IMR-90 (cell line): ENCODE data around the gene PRAMEF17. TPM values are rescaled to one million over a fixed set of nuclear protein-coding genes. Genes with fewer than 3 reads are reported as not detected.
"Not testable (repeated sequence)": the region's sequence is repeated elsewhere in the genome, so short reads cannot be mapped to it uniquely, and the experiment has no call there.

Source experiments
- ATAC-seq: fragments of 200-7000 bp; cut with Tn5 transposase; 2 replicates; pipeline ENCODE4 v1.9.1; 2020; ENCODE audit warnings: low read depth, mild to moderate bottlenecking, moderate library complexity
- BruUV-seq: library from RNA; stranded (reverse); fragments of 400-500 nt; replicated peaks from 2 replicates; lab custom pipeline; 2021; lab: Mats Ljungman, UMichigan
- CTCF ChIA-PET: fragments of 300-600 bp; formaldehyde crosslinking; extraction: SDS; loops from one replicate; lab custom pipeline; 2021; ENCODE audit warnings: antibody characterized with exemption; lab: Yijun Ruan, JAX
- POLR2A ChIA-PET: fragments of 300-600 bp; sonication (Branson Sonifier 250); formaldehyde crosslinking; loops from one replicate; lab custom pipeline; 2022; ENCODE audit warnings: antibody characterized with exemption; ENCODE audit not compliant: unreplicated experiment; lab: Charles Lee
- DNase-seq: peaks from one replicate; pipeline ENCODE4 v3.0.0; 2013
- H2AFZ ChIP-seq: replicated peaks from 2 replicates; pipeline ENCODE3; 2013; ENCODE audit warnings: low read length, mild to moderate bottlenecking; ENCODE audit not compliant: poor library complexity
- H2AK5ac ChIP-seq: 2 replicates; pipeline ENCODE4 v1.6.1; 2013; ENCODE audit warnings: low read depth, low read length, inconsistent platforms
- H2AK9ac ChIP-seq: replicated peaks from 2 replicates; pipeline ENCODE3; 2013; ENCODE audit warnings: mild to moderate bottlenecking, low read depth, low read length, moderate library complexity; ENCODE audit not compliant: poor library complexity
- H2BK120ac ChIP-seq: 2 replicates; pipeline ENCODE4 v1.6.1; 2013; ENCODE audit warnings: low read depth, low read length, inconsistent platforms
- H2BK15ac ChIP-seq: 3 replicates; pipeline ENCODE4 v1.6.1; 2013; ENCODE audit warnings: low read depth, low read length, inconsistent platforms
- H2BK20ac ChIP-seq: 2 replicates; pipeline ENCODE4 v1.6.1; 2013; ENCODE audit warnings: low read depth, mild to moderate bottlenecking, inconsistent platforms, low read length, moderate library complexity
- H2BK5ac ChIP-seq: 2 replicates; pipeline ENCODE4 v1.6.1; 2013; ENCODE audit warnings: mild to moderate bottlenecking, low read depth, low read length, inconsistent platforms; ENCODE audit not compliant: poor library complexity, severe bottlenecking
- H3K14ac ChIP-seq: replicated peaks from 2 replicates; pipeline ENCODE4 v1.6.1; 2013; ENCODE audit warnings: low read depth, low read length, inconsistent platforms
- H3K18ac ChIP-seq: 2 replicates; pipeline ENCODE4 v1.6.1; 2013; ENCODE audit warnings: low read depth, low read length, control low read depth
- H3K23ac ChIP-seq: 2 replicates; pipeline ENCODE4 v1.6.1; 2013; ENCODE audit warnings: low read depth, low read length, inconsistent platforms
- H3K27ac ChIP-seq: 2 replicates; pipeline ENCODE4 v1.5.1; 2013; ENCODE audit warnings: mild to moderate bottlenecking, control low read depth, low read length; ENCODE audit not compliant: insufficient read depth
- H3K27me3 ChIP-seq: 2 replicates; pipeline ENCODE4 v1.6.1; 2013; ENCODE audit warnings: low read length; ENCODE audit not compliant: control insufficient read depth, insufficient read depth
- H3K36me3 ChIP-seq: 2 replicates; pipeline ENCODE4 v1.6.1; 2013; ENCODE audit warnings: low read length, mixed read lengths; ENCODE audit not compliant: control insufficient read depth, insufficient read depth
- H3K4ac ChIP-seq: 2 replicates; pipeline ENCODE4 v1.6.1; 2013; ENCODE audit warnings: low read depth, low read length, inconsistent platforms
- H3K4me1 ChIP-seq: 2 replicates; pipeline ENCODE4 v1.6.1; 2013; ENCODE audit warnings: low read length, mixed read lengths; ENCODE audit not compliant: control insufficient read depth, insufficient read depth
- H3K4me2 ChIP-seq: 2 replicates; pipeline ENCODE4 v1.6.1; 2013; ENCODE audit warnings: low read depth, mild to moderate bottlenecking, control low read depth, low read length, moderate library complexity
- H3K4me3 ChIP-seq: 2 replicates; pipeline ENCODE4 v1.5.1; 2013; ENCODE audit warnings: low read depth, mild to moderate bottlenecking, control low read depth, low read length, moderate library complexity; ENCODE audit not compliant: insufficient read depth
- H3K56ac ChIP-seq: 2 replicates; pipeline ENCODE4 v1.6.1; 2013; ENCODE audit warnings: low read length, inconsistent platforms; ENCODE audit not compliant: insufficient read depth; ENCODE audit errors: extremely low read depth
- H3K79me1 ChIP-seq, 2 experiments: 2 replicates each; pipeline ENCODE4 v1.6.1; 2013; ENCODE audit warnings: low read length in 2 of 2, inconsistent platforms in 1 of 2, low read depth in 1 of 2
- H3K9ac ChIP-seq: 2 replicates; pipeline ENCODE4 v1.6.1; 2013; ENCODE audit warnings: low read depth, low read length, control low read depth
- H3K9me1 ChIP-seq: 2 replicates; pipeline ENCODE4 v1.6.1; 2013; ENCODE audit warnings: low read length, inconsistent platforms; ENCODE audit not compliant: insufficient read depth
- H3K9me3 ChIP-seq: 2 replicates; pipeline ENCODE4 v1.6.1; 2013; ENCODE audit warnings: low read length; ENCODE audit not compliant: control insufficient read depth, insufficient read depth
- H4K20me1 ChIP-seq: 2 replicates; pipeline ENCODE4 v1.6.1; 2013; ENCODE audit warnings: low read length, inconsistent platforms; ENCODE audit not compliant: insufficient read depth
- H4K5ac ChIP-seq: 2 replicates; pipeline ENCODE4 v1.6.1; 2013; ENCODE audit warnings: mild to moderate bottlenecking, low read depth, low read length, control low read depth
- H4K8ac ChIP-seq, 2 experiments: 2 replicates each; pipeline ENCODE4 v1.6.1; 2013; ENCODE audit warnings: low read depth in 2 of 2, low read length in 2 of 2, control low read depth in 1 of 2, inconsistent platforms in 1 of 2
- H4K91ac ChIP-seq: 2 replicates; pipeline ENCODE4 v1.6.1; 2013; ENCODE audit warnings: low read depth, low read length, inconsistent platforms; ENCODE audit not compliant: insufficient read depth
- WGBS, 2 experiments: methylation state at CpG; one replicate each; pipeline versions ENCODE4 v1.1.5 to v1.1.7; 2013; ENCODE audit warnings: missing lambda C conversion rate in 2 of 2; ENCODE audit not compliant: insufficient read length in 1 of 2; ENCODE audit errors: extremely low coverage in 2 of 2; 5-methylcytosine and 5-hydroxymethylcytosine counted together
- dilution Hi-C: fragments of 300-500 bp; cut with HindIII; formaldehyde crosslinking; loops from one replicate; pipeline ENCODE4 v1.14.3; 2018; ENCODE audit warnings: low sequenced_read_pairs; ENCODE audit not compliant: unreplicated experiment
- in situ Hi-C: fragments of 300-500 bp; cut with MboI; formaldehyde crosslinking; loops from 3 replicates; pipeline ENCODE4 v1.14.3; 2019; ENCODE audit warnings: low sequenced_read_pairs, inconsistent platforms, mixed read lengths
- intact Hi-C: fragments of 100-400 bp; cut with micrococcal nuclease; formaldehyde crosslinking; loops from 2 replicates; pipeline ENCODE4 v1.10.0; 2022
- polyA plus RNA-seq, 3 experiments: library from polyadenylated mRNA; depleted of rRNA; stranded (reverse); fragments of >200 nt; gene quantifications; 2 replicates each; pipeline ENCODE4 v1.2.3, GENCODE V29; 2012; ENCODE audit warnings: low replicate concordance in 1 of 3
- total RNA-seq: library from RNA; depleted of rRNA; stranded (reverse); fragments of >200 nt; gene quantifications from 2 replicates; pipeline ENCODE4 v1.2.3, GENCODE V29; 2012

The PRAMEF17 gene
- total and polyA plus RNA-seq, 2 of the 4 experiments (the other 2 are of a cell fraction) = not detected

DNA sequence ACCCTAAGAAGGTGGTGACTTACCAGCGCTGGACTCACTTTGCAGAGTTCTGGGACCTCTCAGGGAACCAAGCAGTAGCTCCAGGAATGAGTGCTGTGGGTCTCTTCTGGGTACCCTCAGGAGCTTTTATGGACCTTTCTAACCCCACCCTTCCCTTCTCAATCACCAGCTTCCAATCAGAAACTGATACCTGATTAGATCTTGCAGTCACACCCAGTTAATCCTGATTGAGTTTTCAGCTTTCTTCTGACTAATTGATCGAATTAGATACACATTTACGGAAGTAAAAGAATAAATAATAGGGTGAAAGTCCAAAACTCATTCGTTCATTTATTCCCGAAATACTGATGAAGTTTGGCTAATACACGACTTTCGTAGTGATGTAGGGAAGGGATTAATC, 42.4 kb upstream of the PRAMEF17 start, which contains the start of gene PRAMEF14:
Gene PRAMEF14 (minus strand): TSS at position 101 of the 400 bp plus-strand sequence. CDS start 1,820 bp downstream, outside the sequence.
- H3K79me1 ChIP-seq, H2BK20ac ChIP-seq, H3K4me3 ChIP-seq, dilution Hi-C loops, in situ Hi-C loops, H3K27ac ChIP-seq, H3K9me1 ChIP-seq, H3K9ac ChIP-seq, BruUV-seq, H4K8ac ChIP-seq, H4K20me1 ChIP-seq, H3K27me3 ChIP-seq, H2BK5ac ChIP-seq, H4K91ac ChIP-seq, H3K4me2 ChIP-seq, H4K5ac ChIP-seq, H2AK9ac ChIP-seq, H3K56ac ChIP-seq, H3K9me3 ChIP-seq, H2AFZ ChIP-seq, POLR2A ChIA-PET, H3K4me1 ChIP-seq, H3K4ac ChIP-seq, H3K23ac ChIP-seq, DNase-seq, H3K18ac ChIP-seq, intact Hi-C loops, H2AK5ac ChIP-seq, H3K36me3 ChIP-seq, H2BK15ac ChIP-seq, ATAC-seq, H3K14ac ChIP-seq, H2BK120ac ChIP-seq, CTCF ChIA-PET: not testable (repeated sequence)
- no CpG with 5 or more reads among the region's 7 CpGs for WGBS, 2 experiments

GRCh38 chr1:13353476-13353875, 36.0 kb upstream of the PRAMEF17 start:
- H2AFZ ChIP-seq, H3K4me3 ChIP-seq, dilution Hi-C loops, H2AK5ac ChIP-seq, DNase-seq, H4K20me1 ChIP-seq, ATAC-seq, H3K14ac ChIP-seq, H3K56ac ChIP-seq, in situ Hi-C loops, H3K27ac ChIP-seq, BruUV-seq, H3K4me2 ChIP-seq, H3K23ac ChIP-seq, H3K79me1 ChIP-seq, H2BK120ac ChIP-seq, H3K9me1 ChIP-seq, H4K5ac ChIP-seq, POLR2A ChIA-PET, H3K9ac ChIP-seq, H3K9me3 ChIP-seq, H3K36me3 ChIP-seq, H3K27me3 ChIP-seq, H2BK20ac ChIP-seq, H2BK15ac ChIP-seq, H2BK5ac ChIP-seq, CTCF ChIA-PET, H4K91ac ChIP-seq, H2AK9ac ChIP-seq, H3K4me1 ChIP-seq, H3K18ac ChIP-seq, H4K8ac ChIP-seq, intact Hi-C loops, H3K4ac ChIP-seq: not testable (repeated sequence)
- no CpG with 5 or more reads among the region's 8 CpGs for WGBS, 2 experiments
